ENCODE data around the gene CDC42EP2. TPM values are rescaled to one million over a fixed set of nuclear protein-coding genes. Genes with fewer than 3 reads are reported as not detected.

Gene CDC42EP2
- total and polyA plus RNA-seq, 2 of the 13 experiments (the other 11 are each of a cell fraction or from before 2014, with no cell fraction given): 2.3 to 7.1 TPM

- TF ChIP-seq NR3C1 (CRISPR knock-in tag; IDR thresholded peaks at IDR 0.05): no peak
- no peak for TF ChIP-seq TRIM22 (IDR thresholded peaks at IDR 0.05)
- TF ChIP-seq ZMYM4 (CRISPR knock-in tag; IDR thresholded peaks at IDR 0.05): no peak
- no peak for TF ChIP-seq KLF11 (CRISPR knock-in tag; IDR thresholded peaks at IDR 0.05)
- TF ChIP-seq ZNF354B (CRISPR knock-in tag; IDR thresholded peaks at IDR 0.05): no peak
- TF ChIP-seq ZNF740 (CRISPR knock-in tag; IDR thresholded peaks at IDR 0.05): no peak
- no peak for TF ChIP-seq SP140L (CRISPR knock-in tag; IDR thresholded peaks at IDR 0.05; ENCODE audit: borderline replicate concordance)
- no peak for TF ChIP-seq ZKSCAN1 (IDR thresholded peaks at IDR 0.05; ENCODE audit: low read length)
- TF ChIP-seq, protein P1, sequence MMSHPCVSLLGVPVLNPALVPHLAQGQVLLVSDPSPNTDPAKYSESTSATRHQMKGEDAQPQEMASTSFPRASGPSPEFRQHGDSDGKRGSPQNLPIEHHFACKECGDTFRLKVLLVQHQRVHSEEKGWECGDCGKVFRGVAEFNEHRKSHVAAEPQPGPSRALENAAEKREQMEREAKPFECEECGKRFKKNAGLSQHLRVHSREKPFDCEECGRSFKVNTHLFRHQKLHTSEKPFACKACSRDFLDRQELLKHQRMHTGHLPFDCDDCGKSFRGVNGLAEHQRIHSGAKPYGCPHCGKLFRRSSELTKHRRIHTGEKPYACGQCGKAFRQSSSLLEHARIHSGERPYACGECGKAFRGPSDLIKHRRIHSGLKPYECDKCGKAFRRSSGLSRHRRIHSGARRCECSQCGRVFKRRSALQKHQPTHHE (CRISPR knock-in tag; IDR thresholded peaks at IDR 0.05; ENCODE audit: borderline replicate concordance): no peak
- no peak for TF ChIP-seq TCF7 (IDR thresholded peaks at IDR 0.05; ENCODE audit: low read depth)
- TF ChIP-seq GTF2F1 (IDR thresholded peaks at IDR 0.05; ENCODE audit: low read length): no peak
- peak; percentile 46 for TF ChIP-seq SAP130 (CRISPR knock-in tag; IDR thresholded peaks at IDR 0.05; ENCODE audit: low read depth)
- 0 out of 2 replicates have a peak, but pooled peaks have one; percentile 34 for TF ChIP-seq NFYC (CRISPR knock-in tag; IDR thresholded peaks at IDR 0.05)
- no peak for TF ChIP-seq ZNF883 (CRISPR knock-in tag; IDR thresholded peaks at IDR 0.05; ENCODE audit: not compliant biosample characterization)
- TF ChIP-seq NRL (CRISPR knock-in tag; IDR thresholded peaks at IDR 0.05; ENCODE audit: borderline replicate concordance): no peak
- no peak for TF ChIP-seq RARG (CRISPR knock-in tag; IDR thresholded peaks at IDR 0.05; ENCODE audit: low read depth)
- no peak for TF ChIP-seq POLR2AphosphoS2 (IDR thresholded peaks at IDR 0.05; ENCODE audit: low read depth, low read length)
- no peak for TF ChIP-seq TBX2 (CRISPR knock-in tag; IDR thresholded peaks at IDR 0.05; ENCODE audit: borderline replicate concordance)
- TF ChIP-seq TFAP4 (IDR thresholded peaks at IDR 0.05; ENCODE audit: borderline replicate concordance, low read depth): peak; percentile 70; the same call in 1 of the 2 replicates
- TF ChIP-seq, protein P2, sequence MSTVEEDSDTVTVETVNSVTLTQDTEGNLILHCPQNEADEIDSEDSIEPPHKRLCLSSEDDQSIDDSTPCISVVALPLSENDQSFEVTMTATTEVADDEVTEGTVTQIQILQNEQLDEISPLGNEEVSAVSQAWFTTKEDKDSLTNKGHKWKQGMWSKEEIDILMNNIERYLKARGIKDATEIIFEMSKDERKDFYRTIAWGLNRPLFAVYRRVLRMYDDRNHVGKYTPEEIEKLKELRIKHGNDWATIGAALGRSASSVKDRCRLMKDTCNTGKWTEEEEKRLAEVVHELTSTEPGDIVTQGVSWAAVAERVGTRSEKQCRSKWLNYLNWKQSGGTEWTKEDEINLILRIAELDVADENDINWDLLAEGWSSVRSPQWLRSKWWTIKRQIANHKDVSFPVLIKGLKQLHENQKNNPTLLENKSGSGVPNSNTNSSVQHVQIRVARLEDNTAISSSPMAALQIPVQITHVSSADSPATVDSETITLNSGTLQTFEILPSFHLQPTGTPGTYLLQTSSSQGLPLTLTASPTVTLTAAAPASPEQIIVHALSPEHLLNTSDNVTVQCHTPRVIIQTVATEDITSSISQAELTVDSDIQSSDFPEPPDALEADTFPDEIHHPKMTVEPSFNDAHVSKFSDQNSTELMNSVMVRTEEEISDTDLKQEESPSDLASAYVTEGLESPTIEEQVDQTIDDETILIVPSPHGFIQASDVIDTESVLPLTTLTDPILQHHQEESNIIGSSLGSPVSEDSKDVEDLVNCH (CRISPR knock-in tag; IDR thresholded peaks at IDR 0.05): no peak
- TF ChIP-seq SRF (IDR thresholded peaks at IDR 0.05; ENCODE audit: low read depth, low read length): peak; percentile 75
- TF ChIP-seq ZNF143 (CRISPR knock-in tag; IDR thresholded peaks at IDR 0.05): no peak
- peak; percentile 81 to 90 for TF ChIP-seq MAFK (conservative IDR thresholded peaks at IDR 0.05 in 1 of 2, IDR thresholded peaks at IDR 0.05 in 1 of 2; ENCODE audit: low read length in 2 of 2)
- no peak for TF ChIP-seq REPIN1 (CRISPR knock-in tag; IDR thresholded peaks at IDR 0.05; ENCODE audit: borderline replicate concordance, low read depth)
Observed at GRCh38 chr11:65317025-65317786, 2.5 kb downstream of the CDC42EP2 start (continued).
